Pancreas (tissue), 10 donors: ENCODE results near the gene KAZN. TPM values are rescaled to one million over a fixed set of nuclear protein-coding genes. Genes with fewer than 3 reads are reported as not detected.

ENCODE experiments used
- ATAC-seq, 4 donors: fragments of 200-7000 bp; cut with Tn5 transposase; one replicate each; pipeline versions ENCODE4 v1.8.0 to v1.9.1; 2020; ENCODE audit warnings: mild to moderate bottlenecking in 4 of 4, moderate library complexity in 4 of 4
- DNase-seq, 6 donors: peaks; one replicate each; pipeline ENCODE4 v3.0.0-alpha.2; 2020
- FAIRE-seq: peaks from 2 replicates; lab custom pipeline; 2012; peaks lifted over from hg19 to GRCh38; lab: Jason Lieb, UNC
- H3K27ac ChIP-seq, 4 donors: fragments of 200-600 bp; sonication (generic); 1 replicate in 3 of 4; 2 replicates in 1 of 4; pipeline versions ENCODE4 v1.5.0 to v1.8.0; 2020
- H3K27me3 ChIP-seq, 4 donors: fragments of 200-600 bp; one replicate each; pipeline ENCODE4 v1.8.0; 2021
- H3K36me3 ChIP-seq, 3 donors: fragments of 200-600 bp; sonication (generic) in 1 of 3; one replicate each; pipeline versions ENCODE4 v1.5.0 to v1.8.0; 2020 to 2021
- H3K4me1 ChIP-seq, 3 donors: fragments of 200-600 bp; one replicate each; pipeline ENCODE4 v1.8.0; 2021
- H3K4me3 ChIP-seq, 4 donors: fragments of 200-600 bp; sonication (generic) in 2 of 4; one replicate each; pipeline versions ENCODE4 v1.5.0 to v1.8.0; 2020 to 2021
- H3K9me3 ChIP-seq, 4 donors: fragments of 200-600 bp; one replicate each; pipeline ENCODE4 v1.8.0; 2021
- CTCF ChIP-seq, 4 donors: fragments of 200-600 bp; sonication (generic) in 3 of 4; IDR thresholded peaks; one replicate each; pipeline versions ENCODE4 v1.5.0 to v1.8.0; 2021; ENCODE audit warnings: antibody characterized with exemption in 4 of 4
- WGBS, 2 donors: extraction: QIAGEN DNeasy Blood & Tissue Kit; methylation state at CpG; one replicate each; pipeline ENCODE4 v1.1.7; 2013; 5-methylcytosine and 5-hydroxymethylcytosine counted together
- intact Hi-C, 3 donors: fragments of 100-400 bp; cut with DNase I; formaldehyde crosslinking; loops; one replicate each; pipeline versions ENCODE4 v1.11.1 to v1.14.2; 2022
- polyA plus RNA-seq, 2 donors: library from polyadenylated mRNA; stranded (reverse); fragments of 200-250 nt; gene quantifications; one replicate each; pipeline ENCODE4 v1.2.3, GENCODE V29; 2013
- total RNA-seq, 6 donors: library from RNA; stranded (reverse); fragmentation: NEBNext Ultra II Directional in 4 of 6; extraction: Animal tissue kit (Norgen Biotek cat#: 25700) in 4 of 6; gene quantifications; one replicate each; pipeline versions ENCODE4 v1.2.1 to v1.2.4, GENCODE V29; 2021 to 2023
- donor health status: healthy with polysubstance abuse.
- donor health status: DM: no; HTN: no; CAD: no; lungs with moderate emphysema.
- donor health status: DM: no; HTN: no; CAD: no.
- donor health status: control.
- donor health status: control.
- donor health status: Bipolar disorder and iron deficiency.
- donor health status: DM: yes; HTN: yes; CAD: no.
- donor health status: DM: no; HTN: no; CAD: no.
- donor health status: DM: no; HTN: no; CAD: no.
- donor health status: DM: yes; HTN: yes; CAD: no.

KAZN gene
- total and polyA plus RNA-seq, 8 donors, result 2.4 to 6.0 (median 4.1) TPM

DNA sequence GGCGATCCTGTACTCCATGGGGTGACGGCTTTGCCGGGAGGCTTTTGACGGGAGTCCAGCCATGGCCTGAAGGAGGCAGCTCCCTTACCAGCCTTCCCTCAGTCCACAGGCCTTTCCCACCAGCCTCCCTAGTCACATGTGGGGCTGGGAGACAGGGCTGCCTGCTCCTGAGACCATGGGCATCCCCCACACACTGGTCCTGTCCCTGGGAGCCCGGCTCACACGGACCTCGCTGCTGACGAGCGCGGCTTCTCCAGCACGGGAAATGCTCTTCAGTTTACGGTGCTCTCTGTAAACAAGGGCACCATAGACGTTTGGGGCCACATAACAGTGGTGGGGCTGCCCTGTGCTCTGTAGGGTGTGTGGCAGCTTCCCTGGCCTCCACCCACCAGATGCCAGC, 450.6 kb downstream of the KAZN start:
- FAIRE-seq (no peak), ATAC-seq (no peak), DNase-seq (no peak)
- H3K27ac ChIP-seq, result no peak overlapping the region
- no peak for TF ChIP-seq CTCF (IDR thresholded peaks at IDR 0.05)
- 89 to 90% methylated on average over 13 of the region's 13 CpGs for WGBS, 2 donors
- H3K4me3 ChIP-seq, result no peak overlapping the region
- H3K4me1 ChIP-seq, result no peaks in the 10 kb centered on the region
- no peaks in the 10 kb centered on the region for H3K27me3 ChIP-seq
- H3K36me3 ChIP-seq, result no peaks in the 10 kb centered on the region
- H3K9me3 ChIP-seq, result no peaks in the 10 kb centered on the region
- intact Hi-C loops, result loop anchor here in 1 of 3 donors (10.0 kb wide), 1 partner anchor 944 kb away; no protein-coding TSS in a partner anchor

GRCh38 chr1:15051882-15052528, 453.5 kb downstream of the KAZN start:
- no peak for TF ChIP-seq CTCF (IDR thresholded peaks at IDR 0.05)
- no peaks in the 10 kb centered on the region for H3K4me1 ChIP-seq
- H3K27me3 ChIP-seq, result no peaks in the 10 kb centered on the region
- no peak overlapping the region for H3K27ac ChIP-seq
- no peak for DNase-seq
- intact Hi-C loops, result no loop called here
- H3K36me3 ChIP-seq, result no peaks in the 10 kb centered on the region
- H3K9me3 ChIP-seq, result no peaks in the 10 kb centered on the region
- FAIRE-seq, result no peak
- 82 to 83% methylated on average over 8 of the region's 8 CpGs for WGBS, 2 donors
- no peak for ATAC-seq
- no peak overlapping the region for H3K4me3 ChIP-seq

DNA sequence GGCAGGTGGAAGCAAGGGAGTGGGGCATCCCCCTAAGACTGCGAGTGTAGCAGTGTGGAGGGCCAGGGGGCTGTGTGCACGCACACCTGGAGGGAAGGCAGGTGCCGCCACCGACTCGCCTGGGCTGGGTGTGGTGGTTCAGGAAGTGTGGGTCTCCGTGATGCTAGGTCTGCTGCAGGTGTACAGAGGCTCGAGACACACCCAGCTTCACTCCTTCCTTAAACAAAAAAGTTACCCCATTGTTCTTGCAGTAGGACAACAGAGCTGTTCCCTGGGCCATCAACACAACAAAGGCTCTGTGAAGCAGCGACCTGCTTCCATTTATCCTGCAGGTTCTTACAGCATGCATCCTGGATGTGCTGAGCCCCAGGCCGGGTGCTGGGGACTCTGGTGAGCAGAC, 454.7 kb downstream of the KAZN start:
- Histone ChIP-seq H3K27ac (no peak overlapping the region), H3K9me3 (no peaks in the 10 kb centered on the region), H3K27me3 (no peaks in the 10 kb centered on the region), H3K4me3 (no peak overlapping the region), H3K4me1 (no peaks in the 10 kb centered on the region), H3K36me3 (no peaks in the 10 kb centered on the region)
- intact Hi-C loops, result no loop called here
- TF ChIP-seq CTCF (IDR thresholded peaks at IDR 0.05), result no peak
- FAIRE-seq (no peak), DNase-seq (no peak), ATAC-seq (no peak)
- 88 to 93% methylated on average over 9 of the region's 9 CpGs for WGBS, 2 donors

DNA sequence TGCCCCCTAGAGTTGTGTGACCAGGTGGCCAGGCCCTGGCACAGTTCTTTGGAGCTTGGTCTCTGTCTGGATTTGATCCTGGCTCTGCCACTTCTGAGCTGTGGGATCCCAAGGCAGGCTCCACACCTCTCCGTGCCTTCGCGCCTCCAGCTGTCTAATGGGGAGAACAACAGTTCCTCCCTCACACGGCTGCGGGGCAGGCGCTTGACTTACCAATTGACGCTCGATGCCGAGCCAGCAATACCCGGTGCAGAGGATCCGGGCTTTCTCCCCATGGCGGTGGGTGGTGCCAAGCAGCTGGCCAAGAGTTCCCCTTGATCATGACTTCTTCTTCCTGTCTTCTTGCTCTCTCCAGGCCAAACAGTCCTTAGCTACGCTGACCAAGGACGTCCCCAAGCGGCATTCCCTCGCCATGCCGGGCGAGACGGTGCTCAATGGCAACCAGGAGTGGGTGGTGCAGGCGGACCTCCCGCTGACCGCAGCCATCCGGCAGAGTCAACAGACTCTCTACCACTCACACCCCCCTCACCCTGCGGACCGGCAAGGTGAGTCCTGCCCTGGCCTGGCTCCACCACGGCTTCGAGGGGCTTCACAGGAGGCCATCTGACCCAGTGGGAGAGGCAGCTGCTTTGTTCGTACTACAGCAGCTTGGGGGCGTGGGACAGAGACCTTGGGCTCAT, 457.4 kb downstream of the KAZN start:
- FAIRE-seq (no peak), ATAC-seq (no peak), DNase-seq (no peak)
- intact Hi-C loops, result no loop called here
- Histone ChIP-seq H3K4me1 (no peaks in the 10 kb centered on the region), H3K36me3 (no peaks in the 10 kb centered on the region), H3K27ac (no peak overlapping the region), H3K27me3 (no peaks in the 10 kb centered on the region), H3K9me3 (no peaks in the 10 kb centered on the region), H3K4me3 (no peak overlapping the region)
- TF ChIP-seq CTCF (IDR thresholded peaks at IDR 0.05), result no peak
- 96 to 97% methylated on average over 29 of the region's 29 CpGs for WGBS, 2 donors
